CD4-positive, alpha-beta T cell (primary cell): ENCODE data around the gene VAMP8. TPM values are rescaled to one million over a fixed set of nuclear protein-coding genes. Genes with fewer than 3 reads are reported as not detected.

ENCODE experiments used
- ATAC-seq: fragments of 200-7000 bp; cut with Tn5 transposase; one replicate; pipeline ENCODE4 v1.10.0; 2022; ENCODE audit warnings: mild to moderate bottlenecking; ENCODE audit not compliant: poor library complexity
- CTCF ChIA-PET: fragments of 350-600 bp; sonication (Branson Sonifier 250); formaldehyde crosslinking; loops from one replicate; lab custom pipeline; 2021; ENCODE audit warnings: antibody characterized with exemption, inconsistent platforms; lab: Charles Lee
- POLR2A ChIA-PET: fragments of 350-600 bp; sonication (Branson Sonifier 250); formaldehyde crosslinking; loops from one replicate; lab custom pipeline; 2021; ENCODE audit warnings: antibody characterized with exemption, inconsistent platforms; lab: Charles Lee
- DNase-seq, 14 experiments: peaks; one replicate each; pipeline ENCODE4 v3.0.0-alpha.2; 2013 to 2020; ENCODE audit warnings: mixed read lengths in 2 of 14
- H3K27ac ChIP-seq, 2 donors: one replicate each; pipeline versions ENCODE4 v1.5.1 to v1.7.0; 2013; ENCODE audit warnings: low read length in 2 of 2, low read depth in 1 of 2, mild to moderate bottlenecking in 1 of 2
- H3K27me3 ChIP-seq, 2 experiments: 1 replicate in 1 of 2; 2 replicates in 1 of 2; pipeline versions ENCODE4 v1.6.1 to v1.7.0; 2013; ENCODE audit warnings: low read length in 2 of 2, control low read depth in 1 of 2, mild to moderate bottlenecking in 1 of 2, moderate library complexity in 1 of 2; ENCODE audit not compliant: insufficient read depth in 2 of 2, control insufficient read depth in 1 of 2
- H3K36me3 ChIP-seq: one replicate; pipeline ENCODE4 v1.6.1; 2013; ENCODE audit warnings: low read length, control low read depth; ENCODE audit not compliant: insufficient read depth
- H3K4me1 ChIP-seq: one replicate; pipeline ENCODE4 v1.6.1; 2013; ENCODE audit warnings: low read length, control low read depth; ENCODE audit not compliant: insufficient read depth
- H3K4me3 ChIP-seq: one replicate; pipeline ENCODE4 v1.5.1; 2013; ENCODE audit warnings: mild to moderate bottlenecking, low read length, moderate library complexity
- H3K9me3 ChIP-seq, 2 experiments: 1 replicate in 1 of 2; 2 replicates in 1 of 2; pipeline versions ENCODE4 v1.6.1 to v1.7.0; 2013; ENCODE audit warnings: low read length in 2 of 2, mild to moderate bottlenecking in 2 of 2, control low read depth in 1 of 2, moderate library complexity in 1 of 2; ENCODE audit not compliant: control insufficient read depth in 1 of 2, insufficient read depth in 1 of 2
- H3K27ac Mint-ChIP-seq: one replicate; pipeline ENCODE4 v1.8.0; 2020; ENCODE audit warnings: mixed read lengths
- H3K27me3 Mint-ChIP-seq: one replicate; pipeline ENCODE4 v1.8.0; 2021; ENCODE audit warnings: mixed read lengths
- H3K36me3 Mint-ChIP-seq: one replicate; pipeline ENCODE4 v1.8.0; 2021; ENCODE audit warnings: low read depth, mixed read lengths
- H3K4me1 Mint-ChIP-seq: one replicate; pipeline ENCODE4 v1.8.0; 2021; ENCODE audit warnings: low read depth, mixed read lengths
- H3K4me3 Mint-ChIP-seq: one replicate; pipeline ENCODE4 v1.8.0; 2020; ENCODE audit warnings: mild to moderate bottlenecking, mixed read lengths
- H3K9me3 Mint-ChIP-seq: one replicate; pipeline ENCODE4 v1.8.0; 2020; ENCODE audit warnings: mixed read lengths
- CTCF ChIP-seq: fragments of 200-600 bp; IDR thresholded peaks from one replicate; pipeline ENCODE4 v1.8.0; 2022; ENCODE audit warnings: antibody characterized with exemption, mild to moderate bottlenecking
- intact Hi-C, 2 experiments: fragments of 100-400 bp; cut with DNase I in 1 of 2; cut with micrococcal nuclease in 1 of 2; formaldehyde crosslinking; loops; one replicate each; pipeline versions ENCODE4 v1.15.1 to v1.9.0; 2023 to 2025; cut with DNase I, micrococcal nuclease
- total RNA-seq, 174 experiments: library from RNA in 2 of 174; stranded (reverse) in 2 of 174; gene quantifications; one replicate each; pipeline ENCODE4 v1.2.3 and lab custom pipeline; 2021 to 2026

VAMP8 gene
- total RNA-seq, 2 experiments from 2014 or later: 32.3 to 37.3 TPM

- POLR2A ChIA-PET: interaction anchor here (0.9 kb wide), 1 partner anchor 9 kb away, joined by 3 read pairs; the partner anchor contains the start of gene MAT2A
- Mint-ChIP-seq H3K36me3 (no peaks in the 10 kb centered on the region), H3K27me3 (no peaks in the 10 kb centered on the region), H3K27ac (no peak overlapping the region), H3K9me3 (no peaks in the 10 kb centered on the region), H3K4me1 (no peaks in the 10 kb centered on the region), H3K4me3 (no peak overlapping the region)
- no peak for DNase-seq
- H3K27me3 ChIP-seq: no peaks in the 10 kb centered on the region
- TF ChIP-seq CTCF: no peak
- ATAC-seq: no peak
- no peaks in the 10 kb centered on the region for H3K9me3 ChIP-seq
- no peak overlapping the region for H3K27ac ChIP-seq
- H3K4me1 ChIP-seq: no peaks in the 10 kb centered on the region
- CTCF ChIA-PET: no interaction called here
- intact Hi-C loops: no loop called here
- H3K36me3 ChIP-seq: no peaks in the 10 kb centered on the region
- H3K4me3 ChIP-seq: no peak overlapping the region
These were observed 47.6 kb upstream of the VAMP8 start for GRCh38 chr2:85529809-85530208.

GRCh38 chr2:85531589-85531988 lies 45.8 kb upstream of the VAMP8 start:
- Mint-ChIP-seq H3K4me3 (no peak overlapping the region), H3K27me3 (no peaks in the 10 kb centered on the region), H3K4me1 (no peaks in the 10 kb centered on the region), H3K9me3 (no peaks in the 10 kb centered on the region), H3K36me3 (no peaks in the 10 kb centered on the region), H3K27ac (no peak overlapping the region)
- no peaks in the 10 kb centered on the region for H3K4me1 ChIP-seq
- DNase-seq (no peak), ATAC-seq (no peak)
- TF ChIP-seq CTCF: no peak
- intact Hi-C loops: no loop called here
- H3K4me3 ChIP-seq: no peak overlapping the region
- ChIA-PET CTCF (interaction anchor here (0.6 kb wide), 1 partner anchor 290 kb away, joined by 3 read pairs; no protein-coding TSS in a partner anchor), POLR2A (interaction anchor here (0.6 kb wide), 1 partner anchor 204 kb away, joined by 4 read pairs; no protein-coding TSS in a partner anchor)
- no peaks in the 10 kb centered on the region for H3K36me3 ChIP-seq
- H3K9me3 ChIP-seq: no peaks in the 10 kb centered on the region
- H3K27ac ChIP-seq: no peak overlapping the region
- H3K27me3 ChIP-seq: no peaks in the 10 kb centered on the region

GRCh38 chr2:85534099-85534498 lies 43.3 kb upstream of the VAMP8 start:
- Mint-ChIP-seq H3K9me3 (no peaks in the 10 kb centered on the region), H3K36me3 (no peaks in the 10 kb centered on the region), H3K27me3 (no peaks in the 10 kb centered on the region), H3K4me3 (no peak overlapping the region), H3K4me1 (peaks cover 16% of the 10 kb centered on the region), H3K27ac (no peak overlapping the region)
- ChIA-PET CTCF (interaction anchor here (0.7 kb wide), 1 partner anchor 61 kb away, joined by 3 read pairs; no protein-coding TSS in a partner anchor), POLR2A (interaction anchor here (1.6 kb wide), 1 partner anchor 15 kb away, joined by 4 read pairs; no protein-coding TSS in a partner anchor)
- DNase-seq (no peak), ATAC-seq (no peak)
- no peaks in the 10 kb centered on the region for H3K27me3 ChIP-seq
- H3K27ac ChIP-seq: no peak overlapping the region
- no peak for TF ChIP-seq CTCF
- H3K4me3 ChIP-seq: no peak overlapping the region
- no peaks in the 10 kb centered on the region for H3K9me3 ChIP-seq
- intact Hi-C loops: no loop called here
- no peaks in the 10 kb centered on the region for H3K36me3 ChIP-seq
- peaks cover 13% of the 10 kb centered on the region for H3K4me1 ChIP-seq
